Neural crest cell (in vitro differentiated cells): ENCODE results near the gene STAT3. TPM values are rescaled to one million over a fixed set of nuclear protein-coding genes. Genes with fewer than 3 reads are reported as not detected.

Experiments used
- DNase-seq: peaks from one replicate; pipeline ENCODE4 v3.0.0; 2021; ENCODE audit warnings: low read depth, mixed read lengths, low spot score
- H3K27ac Mint-ChIP-seq: one replicate; pipeline ENCODE4 v1.8.0; 2021; ENCODE audit warnings: mild to moderate bottlenecking, mixed read lengths; ENCODE audit not compliant: unreplicated experiment
- H3K27me3 Mint-ChIP-seq: 2 replicates; pipeline ENCODE4 v1.8.0; 2021; ENCODE audit warnings: low read depth, mild to moderate bottlenecking, mixed read lengths
- H3K36me3 Mint-ChIP-seq: 2 replicates; pipeline ENCODE4 v1.8.0; 2021; ENCODE audit warnings: low read depth, mild to moderate bottlenecking, mixed read lengths
- H3K4me1 Mint-ChIP-seq: 2 replicates; pipeline ENCODE4 v1.8.0; 2021; ENCODE audit warnings: mixed read lengths
- H3K4me3 Mint-ChIP-seq: one replicate; pipeline ENCODE4 v1.8.0; 2021; ENCODE audit warnings: mild to moderate bottlenecking, mixed read lengths
- H3K9me3 Mint-ChIP-seq: 2 replicates; pipeline ENCODE4 v1.8.0; 2021; ENCODE audit warnings: mixed read lengths
- total RNA-seq: library from RNA; stranded (reverse); gene quantifications from 2 replicates; pipeline ENCODE4 v1.2.1, GENCODE V29; 2021
- TF ChIP-seq, protein P1 (sequence below): fragments of 200-600 bp; sonication (generic); conservative IDR thresholded peaks from 2 replicates; pipeline ENCODE4 v1.5.0; 2021; ENCODE audit warnings: antibody characterized with exemption, mild to moderate bottlenecking

Gene STAT3
- total RNA-seq, 1 donor from 2014 or later = 40.9 TPM

DNA sequence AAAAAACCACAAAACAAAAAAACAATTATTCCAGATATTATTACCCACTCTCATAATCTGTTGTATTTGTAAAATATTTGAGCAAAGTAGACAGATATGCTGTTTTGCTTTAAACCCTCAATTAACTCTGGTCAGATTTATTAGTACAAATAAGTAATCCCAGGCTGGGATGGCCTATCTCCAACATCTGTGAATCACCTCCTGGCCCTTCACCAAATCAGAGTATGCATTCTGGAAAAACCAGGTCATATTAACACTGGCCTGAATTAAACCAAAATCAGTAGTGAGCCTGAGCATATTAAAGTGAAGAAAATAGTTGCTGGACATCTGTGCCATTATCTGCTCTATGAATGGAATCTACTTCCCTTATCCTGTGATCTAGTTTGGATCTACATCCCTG, 41.0 kb downstream of the STAT3 start:
- no peak for DNase-seq
- TF ChIP-seq, protein P1, sequence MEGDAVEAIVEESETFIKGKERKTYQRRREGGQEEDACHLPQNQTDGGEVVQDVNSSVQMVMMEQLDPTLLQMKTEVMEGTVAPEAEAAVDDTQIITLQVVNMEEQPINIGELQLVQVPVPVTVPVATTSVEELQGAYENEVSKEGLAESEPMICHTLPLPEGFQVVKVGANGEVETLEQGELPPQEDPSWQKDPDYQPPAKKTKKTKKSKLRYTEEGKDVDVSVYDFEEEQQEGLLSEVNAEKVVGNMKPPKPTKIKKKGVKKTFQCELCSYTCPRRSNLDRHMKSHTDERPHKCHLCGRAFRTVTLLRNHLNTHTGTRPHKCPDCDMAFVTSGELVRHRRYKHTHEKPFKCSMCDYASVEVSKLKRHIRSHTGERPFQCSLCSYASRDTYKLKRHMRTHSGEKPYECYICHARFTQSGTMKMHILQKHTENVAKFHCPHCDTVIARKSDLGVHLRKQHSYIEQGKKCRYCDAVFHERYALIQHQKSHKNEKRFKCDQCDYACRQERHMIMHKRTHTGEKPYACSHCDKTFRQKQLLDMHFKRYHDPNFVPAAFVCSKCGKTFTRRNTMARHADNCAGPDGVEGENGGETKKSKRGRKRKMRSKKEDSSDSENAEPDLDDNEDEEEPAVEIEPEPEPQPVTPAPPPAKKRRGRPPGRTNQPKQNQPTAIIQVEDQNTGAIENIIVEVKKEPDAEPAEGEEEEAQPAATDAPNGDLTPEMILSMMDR = no peak
- H3K27ac Mint-ChIP-seq = peak overlapping the region; percentile 35
- H3K9me3 Mint-ChIP-seq = no peaks in the 10 kb centered on the region
- peaks cover 28% of the 10 kb centered on the region for H3K4me1 Mint-ChIP-seq
- peaks cover 6% of the 10 kb centered on the region for H3K36me3 Mint-ChIP-seq
- H3K27me3 Mint-ChIP-seq = no peaks in the 10 kb centered on the region
- no peak overlapping the region for H3K4me3 Mint-ChIP-seq

DNA sequence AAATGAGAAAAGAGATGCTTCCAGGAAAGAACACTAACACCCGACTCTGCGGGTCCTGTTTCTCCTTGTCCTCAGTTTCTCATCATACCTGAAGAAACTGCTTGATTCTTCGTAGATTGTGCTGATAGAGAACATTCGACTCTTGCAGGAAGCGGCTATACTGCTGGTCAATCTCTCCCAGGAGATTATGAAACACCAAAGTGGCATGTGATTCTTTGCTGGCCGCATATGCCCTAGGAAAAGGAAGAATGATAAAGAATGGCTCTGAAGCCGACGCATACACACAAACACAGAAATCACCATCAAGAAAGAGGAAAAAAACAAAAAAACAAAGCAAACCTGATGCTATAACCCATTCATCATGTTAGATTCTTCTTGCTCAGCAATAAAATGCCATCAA, 41.8 kb downstream of the STAT3 start:
- Mint-ChIP-seq H3K27me3 (no peaks in the 10 kb centered on the region), H3K36me3 (peaks cover 6% of the 10 kb centered on the region), H3K27ac (no peak overlapping the region), H3K4me1 (peaks cover 28% of the 10 kb centered on the region), H3K4me3 (no peak overlapping the region), H3K9me3 (no peaks in the 10 kb centered on the region)
- TF ChIP-seq, protein P1 = no peak
- no peak for DNase-seq

DNA sequence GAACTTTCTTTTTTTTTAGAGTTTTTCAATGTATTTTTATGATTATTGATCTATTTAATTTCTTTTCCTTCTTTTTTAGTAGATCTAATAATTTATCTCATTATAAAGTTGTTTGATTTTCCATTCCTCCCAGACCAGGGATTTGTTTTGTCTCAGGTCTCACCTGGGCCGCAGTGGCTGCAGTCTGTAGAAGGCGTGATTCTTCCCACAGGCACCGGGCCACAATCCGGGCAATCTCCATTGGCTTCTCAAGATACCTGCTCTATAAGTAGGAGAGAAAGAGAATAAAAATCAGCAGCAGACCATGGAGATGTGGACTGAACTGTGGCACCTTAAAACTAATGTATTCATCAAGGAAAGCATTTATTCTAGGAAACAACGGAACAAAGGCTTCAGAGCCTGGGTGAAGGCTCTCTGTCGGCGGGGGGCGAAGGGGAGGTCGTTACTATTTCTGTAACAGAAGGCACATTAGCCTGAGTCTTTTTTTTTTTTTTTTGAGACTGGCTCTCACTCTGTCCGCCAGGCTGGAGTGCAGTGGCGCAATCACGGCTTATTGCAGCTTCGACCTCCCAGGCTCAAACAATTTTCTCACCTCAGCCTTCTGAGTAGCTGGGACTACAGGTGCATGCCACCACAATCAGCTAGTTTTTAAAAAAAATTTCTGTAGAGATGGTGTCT, 42.7 kb downstream of the STAT3 start:
- no peaks in the 10 kb centered on the region for H3K27me3 Mint-ChIP-seq
- peak overlapping the region; percentile 60 for H3K27ac Mint-ChIP-seq
- H3K4me3 Mint-ChIP-seq = no peak overlapping the region
- DNase-seq = no peak
- TF ChIP-seq, protein P1 = no peak
- peaks cover 6% of the 10 kb centered on the region for H3K36me3 Mint-ChIP-seq
- H3K9me3 Mint-ChIP-seq = no peaks in the 10 kb centered on the region
- H3K4me1 Mint-ChIP-seq = peaks cover 28% of the 10 kb centered on the region

DNA sequence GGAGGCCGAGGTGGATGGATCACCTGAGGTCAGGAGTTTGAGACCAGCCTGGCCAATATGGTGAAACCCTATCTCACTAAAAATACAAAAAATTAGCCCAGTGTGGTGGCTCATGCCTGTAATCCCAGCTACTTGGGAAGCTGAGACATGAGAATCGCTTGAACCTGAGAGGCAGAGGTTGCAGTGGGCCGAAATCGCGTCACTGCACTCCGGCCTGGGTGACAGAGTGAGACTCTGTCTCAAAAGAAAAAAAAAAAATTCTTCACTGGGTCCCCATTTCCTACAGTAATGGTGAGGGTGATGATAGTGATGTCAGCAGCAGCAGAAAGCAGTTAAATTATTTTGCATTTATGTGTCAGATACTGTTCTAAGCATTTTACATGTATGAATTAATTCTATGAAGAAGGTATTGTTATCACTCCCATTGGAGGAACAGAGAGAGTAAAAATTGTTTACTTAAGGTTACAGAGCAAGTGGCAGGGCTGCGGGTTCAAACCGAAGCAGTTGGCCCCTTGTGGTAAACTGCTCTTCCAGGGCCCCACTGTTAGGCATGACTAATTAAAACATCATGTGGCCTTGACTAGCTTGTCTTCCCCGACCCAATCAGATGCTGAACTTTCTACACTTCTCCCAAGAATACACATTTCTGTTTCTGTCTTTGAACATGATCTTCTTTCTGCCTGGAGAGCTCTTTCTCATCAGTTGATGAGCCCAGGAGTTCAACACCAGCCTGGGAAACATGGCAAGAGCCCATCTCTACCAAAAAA, 45.8 kb downstream of the STAT3 start:
- Mint-ChIP-seq H3K4me1 (peaks cover 24% of the 10 kb centered on the region), H3K36me3 (peaks cover 4% of the 10 kb centered on the region), H3K27me3 (no peaks in the 10 kb centered on the region), H3K27ac (no peak overlapping the region), H3K4me3 (peak overlapping the region; percentile 53), H3K9me3 (no peaks in the 10 kb centered on the region)
- TF ChIP-seq, protein P1 = no peak
- DNase-seq = no peak

DNA sequence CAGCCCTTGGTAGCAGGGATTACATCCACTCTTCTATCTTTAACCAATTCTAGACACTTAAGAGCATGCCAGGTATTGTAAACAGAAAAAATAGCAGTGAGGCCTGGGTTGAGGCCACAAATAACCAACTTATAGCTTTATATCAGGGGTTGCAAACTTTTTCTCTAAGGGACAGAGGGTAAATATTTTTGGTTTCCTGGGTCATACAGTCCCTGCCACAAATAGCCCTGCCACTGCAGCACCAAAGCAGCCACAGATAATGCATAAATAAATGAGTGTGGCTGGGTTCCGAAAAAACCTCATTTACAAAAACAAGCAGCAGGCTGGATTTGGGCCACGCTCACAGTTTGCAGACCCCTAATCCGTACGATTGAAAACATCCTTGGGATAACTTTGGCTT, 46.7 kb downstream of the STAT3 start:
- Mint-ChIP-seq H3K27me3 (no peaks in the 10 kb centered on the region), H3K4me3 (no peak overlapping the region), H3K36me3 (peaks cover 3% of the 10 kb centered on the region), H3K4me1 (peaks cover 18% of the 10 kb centered on the region), H3K9me3 (no peaks in the 10 kb centered on the region), H3K27ac (no peak overlapping the region)
- TF ChIP-seq, protein P1 = no peak
- no peak for DNase-seq
